Fibroblast of mammary gland (primary cell): ENCODE measurements around the gene CPT1A.

Experiments used
- DNase-seq: peaks from one replicate; pipeline ENCODE4 v3.0.0-alpha.2; 2010; ENCODE audit warnings: low read depth
- H3K4me3 ChIP-seq: 2 replicates; pipeline ENCODE4 v1.5.1; 2011; ENCODE audit warnings: low read depth, mild to moderate bottlenecking, low read length, moderate library complexity; ENCODE audit not compliant: control insufficient read depth
- CTCF ChIP-seq: conservative IDR thresholded peaks from 2 replicates; pipeline ENCODE4 v1.5.1; 2011; ENCODE audit warnings: low read depth, low read length, inconsistent platforms; ENCODE audit not compliant: control insufficient read depth, insufficient read depth

Gene CPT1A

GRCh38 chr11:68843052-68843561, 1.4 kb upstream of the CPT1A start:
- peak overlapping the region; percentile 25 for H3K4me3 ChIP-seq
- peak; percentile 17 for DNase-seq
- TF ChIP-seq CTCF = no peak

- no peak for DNase-seq
- no peak for TF ChIP-seq CTCF
- H3K4me3 ChIP-seq = peak overlapping the region; percentile 46
Measured at GRCh38 chr11:68842427-68843051, 823 bp upstream of the CPT1A start.

- H3K4me3 ChIP-seq = peak overlapping the region; percentile 76
- DNase-seq = peak; percentile 40
- no peak for TF ChIP-seq CTCF
Measured at GRCh38 chr11:68840661-68841653, 759 bp downstream of the CPT1A start.

- peak; percentile 28 for DNase-seq
- H3K4me3 ChIP-seq = peak overlapping the region; percentile 76
- no peak for TF ChIP-seq CTCF
Measured at GRCh38 chr11:68839911-68840641, 1.6 kb downstream of the CPT1A start.

- peak; percentile 83 for DNase-seq
- no peak for TF ChIP-seq CTCF
Measured at GRCh38 chr11:68839054-68839865, 2.5 kb downstream of the CPT1A start.

More at GRCh38 chr11:68839054-68839865, 2.5 kb downstream of the CPT1A start:
- peak overlapping the region; percentile 76 for H3K4me3 ChIP-seq
